Spleen (tissue), 11 donors: ENCODE results near the gene DUOX1. TPM values are rescaled to one million over a fixed set of nuclear protein-coding genes. Genes with fewer than 3 reads are reported as not detected.

ENCODE experiments used
- DNase-seq: peaks from one replicate; pipeline ENCODE4 v3.0.0-alpha.2; 2020
- H3K27ac ChIP-seq, 8 donors: fragments of 200-600 bp; sonication (generic) in 7 of 8; 1 replicate in 4 of 8; 2 replicates in 4 of 8; pipeline versions ENCODE4 v1.5.0 to v1.8.0; 2016 to 2021; ENCODE audit warnings: inconsistent platforms in 4 of 8, mild to moderate bottlenecking in 4 of 8, moderate library complexity in 1 of 8
- H3K27me3 ChIP-seq, 7 donors: fragments of 200-600 bp; sonication (generic) in 6 of 7; replicated peaks in 1 of 7; 1 replicate in 4 of 7; 2 replicates in 3 of 7; pipeline versions ENCODE4 v1.5.0 to v1.8.0; 2016 to 2021; ENCODE audit warnings: inconsistent platforms in 3 of 7, mild to moderate bottlenecking in 1 of 7
- H3K36me3 ChIP-seq, 6 donors: fragments of 200-600 bp; sonication (generic) in 5 of 6; 1 replicate in 4 of 6; 2 replicates in 2 of 6; pipeline versions ENCODE4 v1.5.0 to v1.8.0; 2016 to 2021; ENCODE audit warnings: inconsistent platforms in 2 of 6
- H3K4me1 ChIP-seq, 6 donors: fragments of 200-600 bp; sonication (generic) in 5 of 6; 1 replicate in 3 of 6; 2 replicates in 3 of 6; pipeline versions ENCODE4 v1.5.0 to v1.8.0; 2016 to 2021; ENCODE audit warnings: inconsistent platforms in 3 of 6
- H3K4me3 ChIP-seq, 8 donors: fragments of 200-600 bp; sonication (generic) in 7 of 8; 1 replicate in 4 of 8; 2 replicates in 4 of 8; pipeline versions ENCODE4 v1.5.0 to v1.8.0; 2016 to 2021; ENCODE audit warnings: inconsistent platforms in 4 of 8, mild to moderate bottlenecking in 4 of 8, moderate library complexity in 2 of 8
- H3K9me3 ChIP-seq, 8 donors: fragments of 200-600 bp; sonication (generic) in 7 of 8; 1 replicate in 4 of 8; 2 replicates in 4 of 8; pipeline versions ENCODE4 v1.5.0 to v1.8.0; 2016 to 2021; ENCODE audit warnings: inconsistent platforms in 4 of 8
- CTCF ChIP-seq, 11 experiments: fragments of 200-600 bp in 7 of 11; fragments of 450-650 bp in 4 of 11; sonication (generic) in 4 of 11; IDR thresholded peaks in 8 of 11; conservative IDR thresholded peaks in 3 of 11; 1 replicate in 7 of 11; 2 replicates in 4 of 11; pipeline versions ENCODE4 v1.4.0 to v1.8.0; 2016 to 2021; ENCODE audit warnings: antibody characterized with exemption in 11 of 11, inconsistent platforms in 4 of 11, mild to moderate bottlenecking in 1 of 11
- POLR2A ChIP-seq, 3 donors: fragments of 450-650 bp; IDR thresholded peaks; one replicate each; pipeline ENCODE4 v1.5.1; 2017; ENCODE audit warnings: antibody characterized with exemption in 3 of 3, mild to moderate bottlenecking in 1 of 3
- POLR2AphosphoS5 ChIP-seq, 3 donors: sonication (generic); formaldehyde crosslinking; IDR thresholded peaks; one replicate each; pipeline ENCODE4 v1.5.1; 2017; ENCODE audit warnings: antibody characterized with exemption in 3 of 3
- WGBS, 5 donors: extraction: QIAGEN DNeasy Blood & Tissue Kit in 3 of 5; methylation state at CpG; one replicate each; pipeline versions ENCODE4 v1.1.5 to v1.1.7; 2013 to 2018; 5-methylcytosine and 5-hydroxymethylcytosine counted together
- intact Hi-C: fragments of 100-400 bp; cut with DNase I; formaldehyde crosslinking; loops from one replicate; pipeline ENCODE4 v1.15.0; 2023; ENCODE audit warnings: low total_unique reads
- polyA plus RNA-seq, 3 donors: library from polyadenylated mRNA; stranded (reverse); fragments of 200-250 nt; gene quantifications; one replicate each; pipeline ENCODE4 v1.2.1, GENCODE V29; 2013
- total RNA-seq, 7 donors: library from RNA; depleted of rRNA in 3 of 7; stranded (reverse); fragments of >200 nt in 3 of 7; fragmentation: NEBNext Ultra II Directional in 4 of 7; extraction: Animal tissue kit (Norgen Biotek cat#: 25700) in 4 of 7; gene quantifications; one replicate each; pipeline versions ENCODE4 v1.1.0 to v1.2.1, GENCODE V29; 2016 to 2021
- donor health status: healthy with polysubstance abuse.
- donor health status: DM: no; HTN: no; CAD: no; lungs with moderate emphysema.
- donor health status: DM: no; HTN: no; CAD: no.
- donor health status: Bipolar disorder and iron deficiency.
- donor health status: healthy.
- donor health status: DM: no; HTN: no; CAD: no.
- donor health status: DM: yes; HTN: yes; CAD: no.

The DUOX1 gene
- total and polyA plus RNA-seq, 10 donors: 0.04 to 0.28 (median 0.09) TPM; not detected in 5

- Histone ChIP-seq H3K27me3 (peaks cover 25 to 98% (median 68%) of the 10 kb centered on the region in 7 donors), H3K4me3 (peak overlapping the region in 1 of 8 donors; percentile 57), H3K9me3 (no peaks in the 10 kb centered on the region), H3K27ac (no peak overlapping the region), H3K4me1 (peaks cover 29 to 62% (median 51%) of the 10 kb centered on the region in 6 donors), H3K36me3 (no peaks in the 10 kb centered on the region)
- no peak for DNase-seq
- TF ChIP-seq POLR2AphosphoS5 (IDR thresholded peaks at IDR 0.05): no peak
- no peak for TF ChIP-seq CTCF (IDR thresholded peaks at IDR 0.05 in 8 of 11, conservative IDR thresholded peaks at IDR 0.05 in 3 of 11)
- TF ChIP-seq POLR2A (IDR thresholded peaks at IDR 0.05): no peak
- intact Hi-C loops: no loop called here
- WGBS, 5 donors: 11 to 18% (median 15%) methylated on average over 18 to 19 of the region's 19 CpGs
Observed at GRCh38 chr15:45116006-45116481, 13.8 kb upstream of the DUOX1 start.

GRCh38 chr15:45116482-45117307 is 13.1 kb upstream of the DUOX1 start:
- Histone ChIP-seq H3K27ac (no peak overlapping the region), H3K4me1 (peaks cover 29 to 57% (median 49%) of the 10 kb centered on the region in 6 donors), H3K9me3 (no peaks in the 10 kb centered on the region), H3K36me3 (no peaks in the 10 kb centered on the region), H3K27me3 (peaks cover 23 to 96% (median 63%) of the 10 kb centered on the region in 7 donors), H3K4me3 (peak overlapping the region in 4 of 8 donors; percentile 13 to 57 (median 17))
- 3 to 12% (median 7%) methylated on average over 47 to 65 of the region's 65 CpGs for WGBS, 5 donors
- intact Hi-C loops: no loop called here
- peak; percentile 78 for DNase-seq
- TF ChIP-seq CTCF (IDR thresholded peaks at IDR 0.05 in 8 of 11, conservative IDR thresholded peaks at IDR 0.05 in 3 of 11) (no peak), POLR2A (IDR thresholded peaks at IDR 0.05) (no peak), POLR2AphosphoS5 (IDR thresholded peaks at IDR 0.05) (no peak)

GRCh38 chr15:45117308-45118130 is 12.3 kb upstream of the DUOX1 start:
- TF ChIP-seq POLR2A (IDR thresholded peaks at IDR 0.05) (no peak), CTCF (IDR thresholded peaks at IDR 0.05 in 8 of 11, conservative IDR thresholded peaks at IDR 0.05 in 3 of 11) (no peak), POLR2AphosphoS5 (IDR thresholded peaks at IDR 0.05) (no peak)
- H3K9me3 ChIP-seq: no peaks in the 10 kb centered on the region
- H3K4me3 ChIP-seq: peak overlapping the region in 6 of 8 donors; percentile 13 to 57 (median 24)
- no peak for DNase-seq
- no peak overlapping the region for H3K27ac ChIP-seq
- 19 to 33% (median 25%) methylated on average over 30 to 33 of the region's 33 CpGs for WGBS, 5 donors
- intact Hi-C loops: no loop called here
- H3K4me1 ChIP-seq: peaks cover 22 to 49% (median 41%) of the 10 kb centered on the region in 6 donors
- peaks cover 18 to 96% (median 55%) of the 10 kb centered on the region in 7 donors for H3K27me3 ChIP-seq
- no peaks in the 10 kb centered on the region for H3K36me3 ChIP-seq
